GM18511 (cell line): ENCODE data around the gene TBX19.
"Not testable (repeated sequence)": the region's sequence is repeated elsewhere in the genome, so short reads cannot be mapped to it uniquely, and the experiment has no call there.

Source experiments
- ATAC-seq: cut with Tn5 transposase; IDR thresholded peaks from one replicate; pipeline ENCODE4 v1.9.1; 2021; ENCODE audit warnings: mild to moderate bottlenecking, moderate library complexity; ENCODE audit not compliant: unreplicated experiment

The TBX19 gene

GRCh38 chr1:168354335-168355269, 73.9 kb downstream of the TBX19 start:
- not testable (repeated sequence) for ATAC-seq

- no peak for ATAC-seq
These were observed 79.7 kb downstream of the TBX19 start for GRCh38 chr1:168360151-168361021.

GRCh38 chr1:168361252-168361651, 80.6 kb downstream of the TBX19 start:
- no peak for ATAC-seq

- ATAC-seq = no peak
These were observed 82.3 kb downstream of the TBX19 start for GRCh38 chr1:168362991-168363390.
